Measurements from ENCODE around the gene MB. TPM values are rescaled to one million over a fixed set of nuclear protein-coding genes. Genes with fewer than 3 reads are reported as not detected.

MB gene
- total RNA-seq, 2 experiments from 2014 or later: not detected

DNA sequence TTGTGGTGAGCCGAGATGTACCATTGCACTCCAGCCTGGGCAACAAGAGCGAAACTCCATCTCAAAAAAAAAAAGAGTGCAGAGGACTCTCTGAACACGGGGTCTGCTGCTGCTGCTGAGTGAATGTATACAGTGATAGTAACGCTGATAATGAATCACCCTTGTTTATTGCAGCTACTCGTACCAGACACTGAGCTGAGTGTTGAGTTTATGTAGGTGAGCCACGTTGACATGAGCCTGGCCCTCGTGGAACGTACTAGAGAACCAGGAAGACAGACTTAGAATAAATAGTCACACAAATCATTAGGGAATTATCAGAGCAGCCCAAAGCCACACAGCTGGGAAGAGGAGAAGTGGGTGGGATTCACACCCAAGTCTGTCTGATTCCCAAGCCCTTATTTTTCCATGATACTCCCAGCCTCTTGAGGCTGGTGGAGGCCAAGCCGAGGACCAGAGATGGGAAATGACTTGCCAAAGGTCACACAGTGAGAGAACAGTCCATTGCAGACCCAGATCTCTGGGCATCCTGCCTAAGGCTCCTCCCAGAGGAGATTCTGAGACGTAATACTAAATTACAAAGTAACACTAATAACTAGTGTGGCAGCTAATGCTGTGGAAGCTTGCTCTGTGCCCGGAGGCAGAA, 34.8 kb downstream of the MB start:
- H3K27ac ChIP-seq (ENCODE audit: low read depth, low read length, poor library complexity, severe bottlenecking): no peak overlapping the region
- CTCF ChIA-PET (ENCODE audit: unreplicated experiment): no interaction called here
- no peak overlapping the region for H3K4me2 ChIP-seq (ENCODE audit: low read length)
- no peaks in the 10 kb centered on the region for H3K9me2 ChIP-seq (ENCODE audit: insufficient read depth, low read length)
- no peak for DNase-seq (ENCODE audit: low spot score)
- no peaks in the 10 kb centered on the region for H4K20me1 ChIP-seq (ENCODE audit: insufficient read depth, low read length)
- no peak overlapping the region for H2AFZ ChIP-seq (ENCODE audit: low read length)
- H3K36me3 ChIP-seq (ENCODE audit: insufficient read depth, low read length): no peaks in the 10 kb centered on the region
- no TSS peak for BruUV-seq (replicated peaks)
- POLR2A ChIA-PET: interaction anchor here (0.6 kb wide), 1 partner anchor 978 kb away, joined by 5 read pairs; no protein-coding TSS in a partner anchor
- H3K4me1 ChIP-seq (ENCODE audit: insufficient read depth, low read length, poor library complexity, severe bottlenecking): no peaks in the 10 kb centered on the region
- intact Hi-C loops (cut with micrococcal nuclease; ENCODE audit: unreplicated experiment): loop anchor here (2.0 kb wide), 1 partner anchor 40 kb away; no protein-coding TSS in a partner anchor
- H3K9me3 ChIP-seq (ENCODE audit: low read length): no peaks in the 10 kb centered on the region
- TF ChIP-seq, protein P1, sequence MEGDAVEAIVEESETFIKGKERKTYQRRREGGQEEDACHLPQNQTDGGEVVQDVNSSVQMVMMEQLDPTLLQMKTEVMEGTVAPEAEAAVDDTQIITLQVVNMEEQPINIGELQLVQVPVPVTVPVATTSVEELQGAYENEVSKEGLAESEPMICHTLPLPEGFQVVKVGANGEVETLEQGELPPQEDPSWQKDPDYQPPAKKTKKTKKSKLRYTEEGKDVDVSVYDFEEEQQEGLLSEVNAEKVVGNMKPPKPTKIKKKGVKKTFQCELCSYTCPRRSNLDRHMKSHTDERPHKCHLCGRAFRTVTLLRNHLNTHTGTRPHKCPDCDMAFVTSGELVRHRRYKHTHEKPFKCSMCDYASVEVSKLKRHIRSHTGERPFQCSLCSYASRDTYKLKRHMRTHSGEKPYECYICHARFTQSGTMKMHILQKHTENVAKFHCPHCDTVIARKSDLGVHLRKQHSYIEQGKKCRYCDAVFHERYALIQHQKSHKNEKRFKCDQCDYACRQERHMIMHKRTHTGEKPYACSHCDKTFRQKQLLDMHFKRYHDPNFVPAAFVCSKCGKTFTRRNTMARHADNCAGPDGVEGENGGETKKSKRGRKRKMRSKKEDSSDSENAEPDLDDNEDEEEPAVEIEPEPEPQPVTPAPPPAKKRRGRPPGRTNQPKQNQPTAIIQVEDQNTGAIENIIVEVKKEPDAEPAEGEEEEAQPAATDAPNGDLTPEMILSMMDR (conservative IDR thresholded peaks at IDR 0.05; ENCODE audit: low read length): no peak
- no peak for TF ChIP-seq EZH2phosphoT487 (IDR thresholded peaks at IDR 0.05; ENCODE audit: borderline replicate concordance, low read depth, low read length)
- no peaks in the 10 kb centered on the region for H3K79me2 ChIP-seq (ENCODE audit: insufficient read depth, low read depth, low read length)
- H3K4me3 ChIP-seq (ENCODE audit: low read depth, low read length, poor library complexity, severe bottlenecking): no peak overlapping the region

DNA sequence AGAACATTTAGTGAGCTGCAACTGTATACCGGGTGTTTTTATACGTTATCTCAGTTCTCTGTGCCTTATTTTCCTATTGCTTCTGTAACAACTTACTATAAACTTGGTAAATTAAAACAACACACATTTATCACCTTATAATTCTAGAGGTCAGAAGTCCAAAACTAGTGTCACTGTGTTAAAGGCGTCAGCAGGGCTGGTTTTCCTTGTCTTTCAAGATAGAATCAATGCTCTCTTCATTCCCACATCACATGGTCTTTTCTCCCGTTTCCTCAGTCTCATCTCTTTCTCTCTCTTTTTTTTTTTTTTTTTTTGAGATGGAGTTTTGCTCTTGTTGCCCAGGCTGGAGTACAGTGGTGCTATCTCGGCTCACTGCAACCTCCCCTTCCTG, 36.1 kb downstream of the MB start:
- Histone ChIP-seq H2AFZ (ENCODE audit: low read length) (no peak overlapping the region), H3K4me3 (ENCODE audit: low read depth, low read length, poor library complexity, severe bottlenecking) (no peak overlapping the region), H3K27ac (ENCODE audit: low read depth, low read length, poor library complexity, severe bottlenecking) (no peak overlapping the region), H3K9me2 (ENCODE audit: insufficient read depth, low read length) (no peaks in the 10 kb centered on the region), H3K79me2 (ENCODE audit: insufficient read depth, low read depth, low read length) (no peaks in the 10 kb centered on the region), H3K9me3 (ENCODE audit: low read length) (no peaks in the 10 kb centered on the region), H3K4me1 (ENCODE audit: insufficient read depth, low read length, poor library complexity, severe bottlenecking) (no peaks in the 10 kb centered on the region), H3K4me2 (ENCODE audit: low read length) (no peak overlapping the region), H4K20me1 (ENCODE audit: insufficient read depth, low read length) (no peaks in the 10 kb centered on the region), H3K36me3 (ENCODE audit: insufficient read depth, low read length) (no peaks in the 10 kb centered on the region)
- POLR2A ChIA-PET: no interaction called here
- TF ChIP-seq EZH2phosphoT487 (IDR thresholded peaks at IDR 0.05; ENCODE audit: borderline replicate concordance, low read depth, low read length): no peak
- TF ChIP-seq, protein P1 (conservative IDR thresholded peaks at IDR 0.05; ENCODE audit: low read length): no peak
- no TSS peak for BruUV-seq (replicated peaks)
- intact Hi-C loops (cut with micrococcal nuclease; ENCODE audit: unreplicated experiment): no loop called here
- CTCF ChIA-PET (ENCODE audit: unreplicated experiment): no interaction called here
- DNase-seq (ENCODE audit: low spot score): no peak

DNA sequence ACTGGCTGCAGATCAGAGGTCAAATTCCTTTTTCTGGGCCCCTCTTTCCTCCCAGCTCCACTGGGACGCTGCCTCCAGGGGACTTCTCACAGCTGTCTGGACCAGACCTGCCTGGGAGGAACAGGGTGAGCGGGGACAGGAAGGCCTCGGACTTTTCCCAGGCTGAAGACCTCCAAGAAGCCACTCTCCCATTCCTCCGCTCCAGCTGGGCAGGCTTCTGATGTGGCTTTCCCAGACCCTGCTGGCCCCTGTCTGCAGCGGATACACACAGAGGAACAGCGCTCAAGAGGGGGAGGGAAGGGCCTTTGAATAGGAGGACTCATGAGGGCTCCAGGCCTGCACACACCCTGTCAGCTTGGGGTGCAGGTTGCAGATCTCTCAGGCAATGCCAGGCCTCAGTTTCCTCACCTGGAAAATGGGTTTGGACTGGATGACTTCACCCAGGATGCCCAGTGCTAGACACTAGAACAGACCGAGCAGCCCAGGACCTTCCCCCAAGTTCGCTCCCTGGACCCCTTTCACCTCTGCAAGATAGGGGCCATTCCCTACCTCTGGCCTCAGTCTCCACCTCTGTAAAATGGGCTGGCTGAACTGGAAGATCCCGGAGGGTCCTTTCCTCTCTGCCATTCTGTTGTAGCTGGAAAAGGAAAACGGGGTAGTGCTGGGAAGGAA, 36.6 kb downstream of the MB start:
- no peak overlapping the region for H3K4me3 ChIP-seq (ENCODE audit: low read depth, low read length, poor library complexity, severe bottlenecking)
- H4K20me1 ChIP-seq (ENCODE audit: insufficient read depth, low read length): no peaks in the 10 kb centered on the region
- no TSS peak for BruUV-seq (replicated peaks)
- intact Hi-C loops (cut with micrococcal nuclease; ENCODE audit: unreplicated experiment): no loop called here
- TF ChIP-seq EZH2phosphoT487 (IDR thresholded peaks at IDR 0.05; ENCODE audit: borderline replicate concordance, low read depth, low read length): no peak
- TF ChIP-seq, protein P1 (conservative IDR thresholded peaks at IDR 0.05; ENCODE audit: low read length): no peak
- no peaks in the 10 kb centered on the region for H3K36me3 ChIP-seq (ENCODE audit: insufficient read depth, low read length)
- H3K4me2 ChIP-seq (ENCODE audit: low read length): no peak overlapping the region
- DNase-seq (ENCODE audit: low spot score): no peak
- no peak overlapping the region for H3K27ac ChIP-seq (ENCODE audit: low read depth, low read length, poor library complexity, severe bottlenecking)
- no peaks in the 10 kb centered on the region for H3K79me2 ChIP-seq (ENCODE audit: insufficient read depth, low read depth, low read length)
- CTCF ChIA-PET (ENCODE audit: unreplicated experiment): no interaction called here
- POLR2A ChIA-PET: no interaction called here
- no peaks in the 10 kb centered on the region for H3K9me2 ChIP-seq (ENCODE audit: insufficient read depth, low read length)
- no peaks in the 10 kb centered on the region for H3K4me1 ChIP-seq (ENCODE audit: insufficient read depth, low read length, poor library complexity, severe bottlenecking)
- no peaks in the 10 kb centered on the region for H3K9me3 ChIP-seq (ENCODE audit: low read length)
- no peak overlapping the region for H2AFZ ChIP-seq (ENCODE audit: low read length)

Data from OCI-LY7 (cell line).